Esophagus (tissue), 2 donors: ENCODE results near the gene TJP2. TPM values are rescaled to one million over a fixed set of nuclear protein-coding genes. Genes with fewer than 3 reads are reported as not detected.

Experiments
- polyA plus RNA-seq, 2 donors: library from polyadenylated mRNA; stranded (reverse); fragments of 200-250 nt; gene quantifications; one replicate each; pipeline ENCODE4 v1.2.3, GENCODE V29; 2013
- donor health status: healthy with polysubstance abuse.
- donor health status: Bipolar disorder and iron deficiency.

TJP2 gene
- polyA plus RNA-seq, 2 donors, result 61.5 to 63.9 TPM

Other genes with a start within 250 kb of the TJP2 start
- not detected for gene PRKACG, start 160.2 kb upstream of the TJP2 start, polyA plus RNA-seq
- 10 to 100 TPM in 1 of 2 donors, 1 to 10 TPM in 1; 3.3 to 10.9 TPM for gene FXN, start 138.5 kb upstream of the TJP2 start, polyA plus RNA-seq
- gene ENTREP1, start 150.9 kb downstream of the TJP2 start, polyA plus RNA-seq, result 1 to 10 TPM; 5.7 to 6.4 TPM